Measurements from ENCODE around the gene MYO1G.
A peak's percentile ranks its signal among the peaks of the same experiment; 100 is the strongest.

MYO1G gene

GRCh38 chr7:44976040-44976745 is 2.6 kb downstream of the MYO1G start:
- no peak for DNase-seq (ENCODE audit: low read depth in 2 of 2)
- no peak for TF ChIP-seq CTCF (IDR thresholded peaks at IDR 0.05; ENCODE audit: low read depth, low read length)
- no peak overlapping the region for H3K4me3 ChIP-seq (replicated peaks in 1 of 2; ENCODE audit: low read depth in 2 of 2, low read length in 2 of 2)

GRCh38 chr7:44975331-44976039 is 3.3 kb downstream of the MYO1G start:
- no peak for TF ChIP-seq CTCF (IDR thresholded peaks at IDR 0.05; ENCODE audit: low read depth, low read length)
- no peak for DNase-seq (ENCODE audit: low read depth in 2 of 2)
- H3K4me3 ChIP-seq (replicated peaks in 1 of 2; ENCODE audit: low read depth in 2 of 2, low read length in 2 of 2), result no peak overlapping the region

GRCh38 chr7:44974549-44974948 is 4.3 kb downstream of the MYO1G start:
- TF ChIP-seq CTCF (IDR thresholded peaks at IDR 0.05; ENCODE audit: low read depth, low read length), result no peak
- no peak overlapping the region for H3K4me3 ChIP-seq (replicated peaks in 1 of 2; ENCODE audit: low read depth in 2 of 2, low read length in 2 of 2)
- no peak for DNase-seq (ENCODE audit: low read depth in 2 of 2)

GRCh38 chr7:44973610-44974401 is 5.0 kb downstream of the MYO1G start:
- DNase-seq (ENCODE audit: low read depth in 2 of 2), result peak; percentile 43 to 56
- TF ChIP-seq CTCF (IDR thresholded peaks at IDR 0.05; ENCODE audit: low read depth, low read length), result peak; percentile 71
- H3K4me3 ChIP-seq (replicated peaks in 1 of 2; ENCODE audit: low read depth in 2 of 2, low read length in 2 of 2), result no peak overlapping the region

GRCh38 chr7:44972562-44972961 is 6.3 kb downstream of the MYO1G start:
- no peak overlapping the region for H3K4me3 ChIP-seq (replicated peaks in 1 of 2; ENCODE audit: low read depth in 2 of 2, low read length in 2 of 2)
- TF ChIP-seq CTCF (IDR thresholded peaks at IDR 0.05; ENCODE audit: low read depth, low read length), result no peak
- DNase-seq (ENCODE audit: low read depth in 2 of 2), result no peak

GRCh38 chr7:44971902-44972441 is 6.8 kb downstream of the MYO1G start:
- no peak for DNase-seq (ENCODE audit: low read depth in 2 of 2)
- TF ChIP-seq CTCF (IDR thresholded peaks at IDR 0.05; ENCODE audit: low read depth, low read length), result no peak
- no peak overlapping the region for H3K4me3 ChIP-seq (replicated peaks in 1 of 2; ENCODE audit: low read depth in 2 of 2, low read length in 2 of 2)
